IMR-90 (cell line): ENCODE results near the gene UBAC1.
A peak's percentile ranks its signal among the peaks of the same experiment; 100 is the strongest.

Experiments used
- BHLHE40 ChIP-seq: fragments of 150-350 bp; IDR thresholded peaks from 2 replicates; pipeline ENCODE4 v1.6.1; 2016; ENCODE audit warnings: mild to moderate bottlenecking, low read depth, low read length
- POLR2A ChIP-seq: IDR thresholded peaks from 2 replicates; pipeline ENCODE4 v1.6.1; 2012; ENCODE audit warnings: mild to moderate bottlenecking, low read depth, low read length
- SMC3 ChIP-seq: fragments of 150-350 bp; IDR thresholded peaks from 2 replicates; pipeline ENCODE4 v1.6.1; 2016; ENCODE audit warnings: low read depth, mild to moderate bottlenecking, antibody characterized with exemption, low read length, moderate library complexity
- TF ChIP-seq, protein P1 (sequence below): fragments of 150-350 bp; IDR thresholded peaks from 2 replicates; pipeline ENCODE4 v1.6.1; 2016; ENCODE audit warnings: low read depth, mild to moderate bottlenecking, low read length, moderate library complexity, borderline replicate concordance

GRCh38 chr9:135951889-135952663 is 9.1 kb downstream of the UBAC1 start:
- TF ChIP-seq SMC3: 0 out of 2 replicates have a peak, but pooled peaks have one; percentile 8
- no peak for TF ChIP-seq POLR2A
- TF ChIP-seq, protein P1, sequence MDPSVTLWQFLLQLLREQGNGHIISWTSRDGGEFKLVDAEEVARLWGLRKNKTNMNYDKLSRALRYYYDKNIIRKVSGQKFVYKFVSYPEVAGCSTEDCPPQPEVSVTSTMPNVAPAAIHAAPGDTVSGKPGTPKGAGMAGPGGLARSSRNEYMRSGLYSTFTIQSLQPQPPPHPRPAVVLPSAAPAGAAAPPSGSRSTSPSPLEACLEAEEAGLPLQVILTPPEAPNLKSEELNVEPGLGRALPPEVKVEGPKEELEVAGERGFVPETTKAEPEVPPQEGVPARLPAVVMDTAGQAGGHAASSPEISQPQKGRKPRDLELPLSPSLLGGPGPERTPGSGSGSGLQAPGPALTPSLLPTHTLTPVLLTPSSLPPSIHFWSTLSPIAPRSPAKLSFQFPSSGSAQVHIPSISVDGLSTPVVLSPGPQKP: no peak
- TF ChIP-seq BHLHE40: peak; percentile 58; the same call in 1 of the 2 replicates
